A673 (cell line): ENCODE data around the gene TOMM40L. TPM values are rescaled to one million over a fixed set of nuclear protein-coding genes. Genes with fewer than 3 reads are reported as not detected.

ENCODE experiments used
- BruUV-seq: library from RNA; stranded (reverse); fragments of 400-500 nt; replicated peaks from 2 replicates; lab custom pipeline; 2021; lab: Mats Ljungman, UMichigan
- CTCF ChIA-PET: fragments of 300-600 bp; sonication (Branson Sonifier 250); formaldehyde crosslinking; loops from one replicate; lab custom pipeline; 2022; ENCODE audit warnings: antibody characterized with exemption; lab: Charles Lee
- POLR2A ChIA-PET: fragments of 300-600 bp; sonication (Branson Sonifier 250); formaldehyde crosslinking; loops from one replicate; lab custom pipeline; 2022; ENCODE audit warnings: antibody characterized with exemption; ENCODE audit not compliant: low non-redundant PET; lab: Charles Lee
- DNase-seq: peaks from one replicate; pipeline ENCODE4 v3.0.0-alpha.2; 2015; ENCODE audit warnings: low spot score
- H3K27ac ChIP-seq: fragments of 200-600 bp; sonication (generic); 2 replicates; pipeline ENCODE4 v1.5.1; 2016; ENCODE audit warnings: mixed run types, low read depth, mild to moderate bottlenecking, mixed read lengths, antibody characterized with exemption, low read length; ENCODE audit not compliant: poor library complexity, severe bottlenecking
- H3K27me3 ChIP-seq: fragments of 200-600 bp; sonication (generic); replicated peaks from 2 replicates; pipeline ENCODE4 v1.6.1; 2017; ENCODE audit warnings: mixed run types, low read depth, mild to moderate bottlenecking, mixed read lengths, antibody characterized with exemption, low read length; ENCODE audit not compliant: insufficient read depth, poor library complexity
- H3K36me3 ChIP-seq: fragments of 200-600 bp; sonication (generic); 2 replicates; pipeline ENCODE4 v1.6.1; 2016; ENCODE audit warnings: mixed run types, mild to moderate bottlenecking, mixed read lengths, antibody characterized with exemption, low read length; ENCODE audit not compliant: insufficient read depth, poor library complexity, severe bottlenecking
- H3K4me1 ChIP-seq: fragments of 200-600 bp; sonication (generic); 2 replicates; pipeline ENCODE4 v1.6.1; 2017; ENCODE audit warnings: mixed run types, mild to moderate bottlenecking, mixed read lengths, antibody characterized with exemption, low read length; ENCODE audit not compliant: insufficient read depth, poor library complexity, severe bottlenecking
- H3K4me3 ChIP-seq: fragments of 200-600 bp; sonication (generic); 2 replicates; pipeline ENCODE4 v1.5.1; 2016; ENCODE audit warnings: low read depth, mixed run types, mild to moderate bottlenecking, mixed read lengths, low read length; ENCODE audit not compliant: poor library complexity, severe bottlenecking
- H3K9me3 ChIP-seq: fragments of 200-600 bp; sonication (generic); 2 replicates; pipeline ENCODE4 v1.6.1; 2016; ENCODE audit warnings: mixed run types, low read depth, mild to moderate bottlenecking, mixed read lengths, antibody characterized with exemption, low read length; ENCODE audit not compliant: poor library complexity, severe bottlenecking
- EZH2 ChIP-seq: fragments of 200-600 bp; sonication (generic); IDR thresholded peaks from 2 replicates; pipeline ENCODE4 v1.6.1; 2017; ENCODE audit warnings: borderline replicate concordance, low read depth, mild to moderate bottlenecking, mixed read lengths, antibody characterized with exemption, low read length; ENCODE audit not compliant: poor library complexity, severe bottlenecking
- intact Hi-C: fragments of 100-400 bp; cut with micrococcal nuclease; formaldehyde crosslinking; loops from one replicate; pipeline ENCODE4 v1.10.0; 2022; ENCODE audit not compliant: unreplicated experiment
- total RNA-seq: library from RNA; stranded (reverse); gene quantifications from 2 replicates; pipeline ENCODE4 v1.2.3, GENCODE V29; 2021
- TF ChIP-seq, protein P1 (sequence below): fragments of 300-800, 200-600 bp; sonication (generic); conservative IDR thresholded peaks from 2 replicates; pipeline ENCODE4 v1.5.1; 2017; ENCODE audit warnings: low read depth, mild to moderate bottlenecking, antibody characterized with exemption, low read length, moderate library complexity, mixed read lengths

TOMM40L gene
- total RNA-seq, 1 experiment from 2014 or later: 14.0 TPM

DNA sequence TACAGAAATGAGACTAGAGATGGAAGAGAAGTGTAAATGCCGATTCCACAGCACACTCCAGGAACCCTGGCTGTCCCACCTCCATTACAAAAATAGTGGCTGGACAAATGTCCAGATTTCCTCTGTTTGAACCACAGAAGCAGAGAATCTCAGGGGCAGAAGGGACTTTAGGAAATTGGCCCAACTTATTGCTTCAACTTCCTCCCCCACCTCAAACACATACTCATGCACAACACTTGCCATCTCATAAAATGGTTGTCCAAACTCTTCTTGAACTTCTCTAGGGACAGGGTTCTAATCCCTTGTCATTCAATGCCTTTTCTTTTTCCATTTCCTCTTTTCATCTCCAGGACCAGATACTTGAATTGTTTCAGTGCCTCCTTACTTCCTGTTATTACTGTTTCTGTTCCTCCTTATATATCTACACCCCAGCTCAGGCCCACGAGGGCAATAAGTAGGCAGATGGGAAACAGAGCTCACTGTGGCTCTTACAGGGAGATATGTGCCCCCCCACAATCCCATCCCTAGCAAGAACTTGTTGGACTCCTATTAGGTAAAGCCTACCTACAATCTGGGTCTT, 40.0 kb upstream of the TOMM40L start:
- TF ChIP-seq EZH2: no peak
- TF ChIP-seq, protein P1, sequence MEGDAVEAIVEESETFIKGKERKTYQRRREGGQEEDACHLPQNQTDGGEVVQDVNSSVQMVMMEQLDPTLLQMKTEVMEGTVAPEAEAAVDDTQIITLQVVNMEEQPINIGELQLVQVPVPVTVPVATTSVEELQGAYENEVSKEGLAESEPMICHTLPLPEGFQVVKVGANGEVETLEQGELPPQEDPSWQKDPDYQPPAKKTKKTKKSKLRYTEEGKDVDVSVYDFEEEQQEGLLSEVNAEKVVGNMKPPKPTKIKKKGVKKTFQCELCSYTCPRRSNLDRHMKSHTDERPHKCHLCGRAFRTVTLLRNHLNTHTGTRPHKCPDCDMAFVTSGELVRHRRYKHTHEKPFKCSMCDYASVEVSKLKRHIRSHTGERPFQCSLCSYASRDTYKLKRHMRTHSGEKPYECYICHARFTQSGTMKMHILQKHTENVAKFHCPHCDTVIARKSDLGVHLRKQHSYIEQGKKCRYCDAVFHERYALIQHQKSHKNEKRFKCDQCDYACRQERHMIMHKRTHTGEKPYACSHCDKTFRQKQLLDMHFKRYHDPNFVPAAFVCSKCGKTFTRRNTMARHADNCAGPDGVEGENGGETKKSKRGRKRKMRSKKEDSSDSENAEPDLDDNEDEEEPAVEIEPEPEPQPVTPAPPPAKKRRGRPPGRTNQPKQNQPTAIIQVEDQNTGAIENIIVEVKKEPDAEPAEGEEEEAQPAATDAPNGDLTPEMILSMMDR: no peak
- intact Hi-C loops: no loop called here
- peak overlapping the region; percentile 45 for H3K27ac ChIP-seq
- H3K36me3 ChIP-seq: peaks cover 4% of the 10 kb centered on the region
- BruUV-seq: no TSS peak
- no peak for DNase-seq
- H3K4me3 ChIP-seq: no peak overlapping the region
- H3K4me1 ChIP-seq: peaks cover 13% of the 10 kb centered on the region
- H3K9me3 ChIP-seq: no peaks in the 10 kb centered on the region
- H3K27me3 ChIP-seq: no peaks in the 10 kb centered on the region
- POLR2A ChIA-PET: interaction anchor here (0.7 kb wide), 1 partner anchor 105 kb away, joined by 4 read pairs; no protein-coding TSS in a partner anchor
- CTCF ChIA-PET: interaction anchor here (0.6 kb wide), 1 partner anchor 215 kb away, joined by 6 read pairs; no protein-coding TSS in a partner anchor

DNA sequence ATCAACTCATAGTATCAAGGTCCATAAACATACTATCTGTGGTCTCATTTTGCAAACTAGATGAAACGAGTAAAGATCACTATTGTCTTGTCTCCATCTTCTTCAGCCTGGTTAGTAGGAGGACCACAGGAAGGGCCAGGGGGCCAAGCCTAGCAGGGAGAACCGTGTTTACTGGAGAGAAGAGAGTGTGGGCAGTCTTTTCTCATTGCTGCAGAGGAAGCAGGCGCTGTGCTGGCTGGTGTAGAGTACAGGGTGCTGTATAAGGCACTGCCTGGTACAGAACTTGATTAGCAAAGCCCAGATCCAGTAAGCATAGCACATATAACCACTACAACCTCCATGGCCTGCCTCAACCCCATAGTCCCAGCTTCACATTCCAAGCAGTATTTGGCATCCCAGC, 38.5 kb upstream of the TOMM40L start:
- intact Hi-C loops: no loop called here
- Histone ChIP-seq H3K27me3 (no peaks in the 10 kb centered on the region), H3K36me3 (peaks cover 18% of the 10 kb centered on the region), H3K27ac (no peak overlapping the region), H3K9me3 (no peaks in the 10 kb centered on the region), H3K4me3 (no peak overlapping the region), H3K4me1 (peaks cover 13% of the 10 kb centered on the region)
- BruUV-seq: no TSS peak
- ChIA-PET CTCF (no interaction called here), POLR2A (no interaction called here)
- no peak for TF ChIP-seq EZH2
- TF ChIP-seq, protein P1: no peak
- DNase-seq: no peak

DNA sequence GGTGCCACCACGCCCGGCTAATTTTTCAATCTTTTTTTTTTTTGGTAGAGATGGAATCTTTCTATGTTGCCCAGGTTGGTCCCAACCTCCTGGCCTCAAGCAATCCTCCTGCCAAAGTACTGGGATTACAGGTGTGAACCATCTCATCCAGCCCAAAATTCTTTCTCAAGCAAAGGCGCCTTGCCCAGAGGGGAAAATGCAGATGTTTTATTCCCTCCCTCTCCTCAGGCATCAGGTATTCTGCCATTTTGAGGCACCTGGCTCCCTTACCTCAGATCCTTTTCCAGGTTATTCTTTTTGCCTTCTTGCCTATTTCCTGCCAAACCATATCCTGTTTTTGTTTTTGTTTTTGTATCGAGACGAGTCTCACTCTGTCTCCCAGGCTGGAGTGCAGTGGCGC, 37.5 kb upstream of the TOMM40L start:
- ChIA-PET CTCF (interaction anchor here (0.6 kb wide), 1 partner anchor 37 kb away, joined by 5 read pairs; no protein-coding TSS in a partner anchor), POLR2A (interaction anchor here (0.6 kb wide), 1 partner anchor 1042 kb away, joined by 9 read pairs; no protein-coding TSS in a partner anchor)
- Histone ChIP-seq H3K4me3 (no peak overlapping the region), H3K27me3 (no peaks in the 10 kb centered on the region), H3K36me3 (peaks cover 27% of the 10 kb centered on the region), H3K27ac (no peak overlapping the region), H3K9me3 (no peaks in the 10 kb centered on the region), H3K4me1 (peaks cover 18% of the 10 kb centered on the region)
- BruUV-seq: no TSS peak
- DNase-seq: no peak
- no peak for TF ChIP-seq EZH2
- TF ChIP-seq, protein P1: no peak
- intact Hi-C loops: no loop called here
